Measurements from ENCODE around the gene FCRLA. TPM values are rescaled to one million over a fixed set of nuclear protein-coding genes. Genes with fewer than 3 reads are reported as not detected.

The FCRLA gene
- total RNA-seq, 2 experiments from 2014 or later = not detected

DNA sequence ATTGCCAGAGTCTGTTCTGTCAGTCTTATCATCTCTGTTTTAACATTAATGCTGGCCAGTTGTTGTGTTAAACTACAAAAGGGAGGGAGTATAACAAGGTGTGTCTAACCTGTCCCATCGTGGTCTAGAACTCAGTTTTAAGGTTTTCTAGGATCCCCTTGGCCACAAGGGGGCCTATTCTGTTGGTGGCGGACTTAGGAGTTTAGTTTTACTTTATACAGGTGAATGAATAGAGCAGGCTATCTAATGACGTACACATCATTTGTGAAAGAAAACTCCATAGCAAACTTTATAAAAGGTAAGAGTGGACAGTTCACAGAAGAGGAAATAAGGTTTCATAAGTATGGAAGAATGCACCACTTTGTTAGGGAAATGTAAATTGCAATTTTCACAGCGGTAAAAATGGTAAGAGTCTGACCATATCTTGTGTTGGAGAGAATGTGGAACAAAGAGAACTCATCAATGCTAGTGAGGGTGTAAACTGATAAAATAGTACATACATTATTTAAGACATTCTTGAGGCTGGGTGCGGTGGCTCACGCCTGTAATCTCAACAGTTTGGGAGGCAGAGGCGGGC, 56.6 kb downstream of the FCRLA start:
- ATAC-seq (peak; percentile 57), DNase-seq (peak; percentile 63)
- CTCF ChIA-PET = interaction anchor here (1.0 to 2.6 kb wide), 5 partner anchors 10 to 280 kb away, joined by 3 to 10 read pairs (median 3); partner anchors contain the start of gene DUSP12
- Mint-ChIP-seq H3K27me3 (no peaks in the 10 kb centered on the region), H3K4me1 (peaks cover 43% of the 10 kb centered on the region), H3K4me3 (peak overlapping the region; percentile 57), H3K27ac (peak overlapping the region; percentile 58), H3K9me3 (ENCODE audit: low read depth) (no peaks in the 10 kb centered on the region), H3K36me3 (peaks cover 5% of the 10 kb centered on the region)

Other genes with a start within 250 kb of the FCRLA start
- gene FCGR2A, start 201.8 kb upstream of the FCRLA start, total RNA-seq = under 1 TPM in 1 of 2 experiments, not detected in 1; 0.35 TPM
- gene HSPA6, start 182.7 kb upstream of the FCRLA start, total RNA-seq = 1 to 10 TPM in 1 of 2 experiments, under 1 TPM in 1; 0.47 to 1.1 TPM
- gene FCGR3A, start 157.4 kb upstream of the FCRLA start, total RNA-seq = 1 to 10 TPM in 1 of 2 experiments, under 1 TPM in 1; 0.61 to 1.6 TPM
- gene FCGR3B, start 76.1 kb upstream of the FCRLA start, total RNA-seq = under 1 TPM in 1 of 2 experiments, not detected in 1; 0.37 TPM
- gene FCGR2B, start 44.1 kb upstream of the FCRLA start, total RNA-seq = under 1 TPM in 1 of 2 experiments, not detected in 1; 0.20 TPM
- 1 to 10 TPM in 1 of 2 experiments, under 1 TPM in 1; 0.63 to 1.1 TPM for gene FCRLB, start 14.3 kb downstream of the FCRLA start, total RNA-seq
- 10 to 100 TPM; 27.2 to 34.5 TPM for gene DUSP12, start 42.6 kb downstream of the FCRLA start, total RNA-seq
- gene ATF6, start 59.1 kb downstream of the FCRLA start, total RNA-seq = 10 to 100 TPM; 16.8 to 21.3 TPM

All from activated CD8-positive, alpha-beta memory T cell treated with anti-CD3 and anti-CD28 coated beads, Interleukin-2, amount 10 ng/mL, durations not matched to agents 7 days and 5 days (primary cell).